Left lobe of liver (tissue), 2 donors: ENCODE results near the gene KIAA1671. TPM values are rescaled to one million over a fixed set of nuclear protein-coding genes. Genes with fewer than 3 reads are reported as not detected.
"Not testable (repeated sequence)": the region's sequence is repeated elsewhere in the genome, so short reads cannot be mapped to it uniquely, and the experiment has no call there.

Experiments
- ATAC-seq: fragments of 200-7000 bp; cut with Tn5 transposase; one replicate; pipeline ENCODE4 v1.9.1; 2020; ENCODE audit warnings: mild to moderate bottlenecking, moderate library complexity
- DNase-seq: peaks from one replicate; pipeline ENCODE4 v3.0.0-alpha.2; 2020; ENCODE audit warnings: low spot score
- total RNA-seq: library from RNA; stranded (reverse); gene quantifications from one replicate; pipeline ENCODE4 v1.2.1, GENCODE V29; 2021
- donor health status: DM: no; HTN: no; CAD: no; lungs with moderate emphysema.
- donor health status: DM: no; HTN: yes; CAD: no.

KIAA1671 gene
- total RNA-seq, 1 donor from 2014 or later, result 38.9 TPM

DNA sequence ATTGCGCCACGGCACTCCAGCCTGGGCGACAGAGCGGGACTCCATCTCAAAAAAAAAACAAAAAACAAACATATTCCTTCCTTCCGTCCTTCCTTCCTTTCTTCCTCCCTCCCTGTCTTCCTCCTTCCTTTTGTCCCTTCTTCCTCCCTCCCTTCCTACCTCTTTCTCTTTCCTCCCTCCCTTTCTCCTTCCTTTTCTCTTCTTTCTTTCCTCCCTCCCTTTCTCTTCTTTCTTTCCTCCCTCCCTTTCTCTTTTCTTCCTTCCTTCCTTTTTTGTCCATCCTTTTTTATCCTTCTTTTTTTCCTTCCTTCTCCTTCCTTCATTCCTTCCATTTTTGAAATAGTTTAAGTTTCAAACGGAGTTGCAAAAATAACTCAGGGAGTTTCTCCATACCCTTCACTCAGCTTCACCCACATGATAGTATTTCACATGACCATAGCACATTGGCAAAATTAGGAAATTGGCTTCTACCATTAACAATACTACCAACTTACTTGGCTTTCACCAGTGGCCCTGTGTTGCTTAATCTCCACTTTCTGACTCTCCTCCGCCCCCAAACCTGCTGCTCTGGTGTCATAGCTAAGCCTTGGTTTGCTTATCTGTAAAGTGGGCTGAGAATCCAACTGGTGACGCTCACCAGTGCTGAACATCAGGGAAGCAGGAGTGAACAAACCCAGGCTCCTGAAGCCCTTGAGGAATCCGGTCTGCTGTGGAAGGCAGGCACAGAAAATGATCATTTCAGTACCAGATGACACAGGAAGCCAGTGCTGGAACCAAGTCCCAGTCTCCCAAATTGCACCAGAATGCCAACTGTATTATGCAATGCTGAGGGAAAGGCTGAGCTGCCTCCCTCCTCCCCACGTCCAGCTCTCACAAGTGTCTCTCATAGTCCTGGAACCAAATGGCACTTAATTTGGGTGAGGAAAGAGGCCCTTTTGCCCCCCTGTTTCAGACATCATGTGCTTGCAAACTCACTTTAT lies 229.9 kb downstream of the KIAA1671 start:
- ATAC-seq, result peak; percentile 61
- peak; percentile 70 for DNase-seq

DNA sequence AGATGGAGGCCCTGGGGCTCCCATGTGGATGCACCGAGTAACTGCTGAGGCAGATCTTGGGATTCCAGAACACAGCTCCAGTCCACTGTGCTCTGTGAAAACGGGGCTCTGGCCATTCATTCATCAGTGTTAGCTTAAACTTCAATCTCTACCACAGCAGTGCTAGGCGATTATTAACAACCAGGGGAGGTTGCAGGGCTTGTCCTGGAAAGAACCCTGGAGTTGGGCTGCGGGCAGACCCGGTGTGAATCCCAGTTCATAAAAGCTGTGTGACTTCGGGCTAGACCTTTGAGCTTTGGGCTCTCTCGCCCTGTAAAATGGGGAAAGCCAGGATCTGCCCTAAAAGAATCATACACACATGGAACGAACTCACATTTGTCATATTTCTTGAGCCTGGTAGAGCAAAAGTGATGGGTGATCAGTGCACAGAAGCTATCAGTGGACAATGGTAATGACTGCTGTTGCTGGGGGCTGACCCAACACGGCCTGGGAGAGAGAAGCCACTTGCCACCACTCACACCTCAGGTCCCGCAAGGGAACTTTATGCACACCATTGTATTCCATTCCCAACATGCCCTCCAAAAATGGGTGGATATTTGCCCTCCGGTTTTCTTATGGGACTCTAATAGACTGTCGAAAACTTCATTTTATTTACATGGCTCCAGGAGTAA lies 231.6 kb downstream of the KIAA1671 start:
- DNase-seq (peak; percentile 86), ATAC-seq (peak; percentile 83)

DNA sequence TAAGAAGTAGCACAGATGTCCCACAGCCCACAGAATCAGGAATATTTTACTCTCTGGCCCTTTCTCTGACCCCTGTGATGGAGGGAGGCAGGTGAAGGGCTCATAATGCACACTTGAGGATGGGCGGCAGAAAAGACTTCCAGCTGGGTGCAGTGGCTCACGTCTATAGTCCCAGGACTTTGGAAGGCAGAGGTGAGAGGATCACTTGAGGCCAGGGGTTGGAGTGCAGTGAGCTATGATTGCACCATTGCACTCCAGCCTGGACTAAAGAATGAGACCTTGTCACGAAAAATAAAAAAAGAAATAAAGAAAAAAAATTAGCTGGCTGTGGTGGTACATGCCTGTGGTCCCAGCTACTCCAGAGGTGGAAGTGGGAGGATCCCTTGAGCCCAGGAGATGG lies 233.6 kb downstream of the KIAA1671 start:
- DNase-seq, result no peak
- ATAC-seq, result peak; percentile 47

DNA sequence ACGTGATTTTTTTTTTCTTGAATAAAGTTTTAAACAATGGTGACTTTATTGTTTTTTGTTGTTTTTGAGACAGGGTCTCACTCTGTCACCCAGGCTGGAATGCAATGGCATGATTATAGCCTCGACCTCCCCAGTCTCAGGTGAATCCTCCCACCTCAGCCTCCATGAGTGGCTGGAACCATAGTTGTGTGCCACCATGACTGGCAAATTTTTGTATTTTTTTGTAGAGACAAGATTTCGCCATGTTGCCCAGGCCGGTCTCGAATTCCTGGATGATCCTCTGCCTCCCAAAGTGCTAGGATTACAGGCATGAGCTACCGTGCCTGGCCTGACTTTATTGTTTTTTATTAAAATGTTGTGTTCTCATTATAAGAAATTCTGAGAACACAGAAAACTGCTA lies 235.0 kb downstream of the KIAA1671 start:
- DNase-seq (no peak), ATAC-seq (no peak)

DNA sequence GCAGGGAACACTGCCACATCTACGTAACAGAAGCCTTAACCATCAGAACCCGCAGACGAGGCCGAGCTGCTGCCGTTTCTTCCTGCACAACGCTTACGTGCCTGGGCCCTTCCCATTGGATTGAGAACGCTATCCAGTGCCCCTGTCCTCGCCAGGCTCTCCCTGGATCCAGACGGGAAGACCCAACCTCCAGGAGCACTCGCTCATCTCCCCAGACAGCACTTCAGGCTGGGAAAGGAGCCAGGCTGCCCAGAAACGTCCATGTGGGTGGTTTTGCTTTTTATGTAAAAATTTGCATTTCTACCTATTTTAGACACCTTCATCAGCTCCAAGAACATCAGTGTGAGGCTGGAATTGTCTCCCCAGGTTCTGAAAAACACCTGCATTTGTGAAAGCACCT lies 239.9 kb downstream of the KIAA1671 start:
- DNase-seq (no peak), ATAC-seq (no peak)

DNA sequence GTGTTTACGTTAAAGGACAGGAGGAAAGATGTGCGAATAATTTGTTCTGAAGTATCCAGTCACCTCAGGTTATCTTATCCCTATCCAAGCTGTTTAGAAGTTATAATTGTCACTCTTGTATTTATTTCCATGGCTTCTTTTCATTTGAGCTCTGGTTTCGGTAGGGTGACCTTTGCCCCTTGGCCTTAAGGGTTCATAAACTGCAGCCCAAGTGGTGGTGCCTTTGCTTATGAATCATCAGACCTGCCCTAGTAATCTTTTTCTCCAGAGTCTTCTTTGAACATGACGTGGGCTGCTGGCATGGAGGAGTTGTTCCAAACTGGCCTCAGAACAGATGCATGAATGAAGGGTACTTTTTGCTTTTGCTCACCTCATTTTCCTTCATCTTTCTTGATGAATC lies 240.6 kb downstream of the KIAA1671 start:
- no peak for DNase-seq
- ATAC-seq, result peak; percentile 39

DNA sequence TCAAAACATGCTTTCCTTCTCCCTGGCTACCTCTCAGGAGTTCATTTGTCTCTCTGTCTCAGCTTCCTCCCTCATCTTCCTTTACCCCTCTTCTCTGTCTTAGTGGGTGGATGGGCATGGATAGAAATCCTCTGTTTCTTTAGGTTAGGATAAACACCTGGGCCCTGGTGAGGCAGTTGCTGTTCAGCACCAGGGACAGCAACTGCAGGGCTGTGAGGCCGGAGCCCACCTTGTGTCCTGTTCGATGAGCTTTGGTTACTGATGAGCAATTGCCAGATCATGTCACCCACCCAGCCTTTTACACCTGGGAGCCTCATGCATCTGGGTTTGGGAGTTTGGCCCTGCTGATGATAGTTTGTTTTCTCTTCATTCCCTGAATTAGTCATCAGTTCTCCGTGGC lies 241.0 kb downstream of the KIAA1671 start:
- DNase-seq, result no peak
- ATAC-seq, result peak; percentile 27

DNA sequence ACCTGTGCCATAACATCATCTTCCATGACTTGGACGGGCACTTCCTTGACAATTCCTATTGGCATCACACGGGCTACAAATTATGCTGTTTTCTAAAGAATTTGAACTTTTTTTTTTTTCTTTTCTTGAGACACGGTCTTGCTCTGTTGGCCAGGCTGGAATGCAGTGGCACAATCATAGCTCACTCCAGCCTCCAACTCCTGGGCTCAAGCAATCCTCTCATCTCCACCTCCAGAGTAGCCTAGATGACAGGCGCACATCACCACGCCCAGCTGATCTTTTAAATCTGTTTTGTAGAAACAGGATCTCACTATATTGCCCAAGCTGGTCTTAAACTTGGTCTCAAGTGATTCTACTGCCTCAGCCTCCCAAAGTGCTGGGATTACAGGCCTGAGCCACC lies 243.8 kb downstream of the KIAA1671 start:
- ATAC-seq (no peak), DNase-seq (no peak)

DNA sequence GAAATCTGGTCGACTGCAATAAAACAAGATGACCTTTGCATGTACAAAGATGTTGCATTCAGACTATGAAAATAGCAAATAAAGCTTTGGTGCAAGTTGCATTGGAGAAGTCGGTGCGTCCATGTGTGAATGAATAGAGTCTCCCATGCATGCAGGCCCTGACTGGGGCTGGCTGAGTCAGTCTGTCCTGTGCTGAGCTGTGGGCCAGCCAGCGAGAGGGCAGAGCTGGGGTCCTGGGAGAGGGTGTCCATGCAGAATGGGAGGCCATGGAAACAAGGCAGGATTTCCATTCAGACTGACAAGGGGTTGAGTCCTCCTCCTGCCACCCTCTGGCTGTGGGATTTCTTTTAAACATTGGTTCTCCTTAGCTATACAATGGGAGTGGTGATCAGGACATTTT lies 244.8 kb downstream of the KIAA1671 start:
- DNase-seq, result no peak
- no peak for ATAC-seq

DNA sequence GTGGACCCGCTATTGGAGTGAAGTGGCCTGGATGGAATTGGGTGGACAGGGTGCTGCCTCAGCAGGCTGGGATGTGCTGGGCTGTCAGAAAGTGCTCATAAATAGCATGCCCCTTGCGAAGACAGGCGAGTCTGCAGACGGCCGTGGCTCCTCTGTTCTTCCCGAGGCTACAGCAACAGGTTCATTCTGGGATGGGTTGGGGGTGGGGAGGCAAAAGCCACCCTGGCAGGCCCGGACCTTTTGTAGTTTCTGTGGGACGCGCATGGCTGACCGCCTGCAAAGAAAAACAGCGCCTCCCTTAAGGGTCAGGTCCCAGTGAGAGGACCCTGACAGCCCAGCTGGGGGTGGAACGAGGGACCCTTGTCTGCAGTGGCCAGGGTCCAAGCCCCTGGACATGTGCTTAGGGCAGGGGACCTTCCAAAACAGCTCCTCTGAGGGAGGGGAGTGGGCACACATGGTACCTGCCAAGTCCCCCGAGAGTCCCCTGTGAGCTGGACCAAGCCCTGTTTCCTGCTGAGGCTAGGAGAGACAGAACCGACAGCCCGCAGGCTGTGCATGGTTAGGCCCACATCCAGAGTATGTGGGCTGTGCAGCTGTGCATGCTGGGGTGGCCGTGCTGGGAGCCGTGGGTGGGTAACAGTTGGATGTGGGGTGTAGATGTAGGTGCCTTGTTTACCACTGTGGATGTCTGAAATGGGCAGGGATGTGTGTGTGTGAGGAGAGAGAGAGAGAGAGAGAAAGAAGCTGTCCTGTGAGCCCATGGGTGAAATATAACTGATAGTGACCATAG lies 247.4 kb downstream of the KIAA1671 start, which contains the start of gene CRYBB3:
Gene CRYBB3 (plus strand): TSS at position 128 of the 790 bp plus-strand sequence. CDS start 1,539 bp downstream, outside the sequence.
- ATAC-seq, result no peak
- DNase-seq, result no peak

DNA sequence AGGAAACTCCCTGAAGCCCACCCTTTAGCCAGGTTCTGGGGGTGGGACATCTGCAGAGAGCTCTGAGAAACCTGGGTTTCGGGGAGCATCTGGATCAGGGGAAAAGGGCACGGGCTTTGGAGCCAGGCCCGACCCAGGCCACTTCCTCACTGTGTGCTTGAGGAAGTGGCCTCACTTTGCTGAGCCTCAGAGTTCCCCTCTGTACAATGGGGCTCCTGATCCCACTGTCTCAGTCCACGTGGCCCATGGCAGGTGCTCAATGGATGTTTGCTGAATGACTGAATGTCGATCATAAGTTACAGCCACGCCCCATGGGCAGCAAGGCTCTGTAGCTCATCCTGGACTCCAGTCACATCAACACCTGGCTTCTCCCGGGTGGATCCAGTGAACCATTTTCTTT lies 248.5 kb downstream of the KIAA1671 start:
- DNase-seq (no peak), ATAC-seq (no peak)

DNA sequence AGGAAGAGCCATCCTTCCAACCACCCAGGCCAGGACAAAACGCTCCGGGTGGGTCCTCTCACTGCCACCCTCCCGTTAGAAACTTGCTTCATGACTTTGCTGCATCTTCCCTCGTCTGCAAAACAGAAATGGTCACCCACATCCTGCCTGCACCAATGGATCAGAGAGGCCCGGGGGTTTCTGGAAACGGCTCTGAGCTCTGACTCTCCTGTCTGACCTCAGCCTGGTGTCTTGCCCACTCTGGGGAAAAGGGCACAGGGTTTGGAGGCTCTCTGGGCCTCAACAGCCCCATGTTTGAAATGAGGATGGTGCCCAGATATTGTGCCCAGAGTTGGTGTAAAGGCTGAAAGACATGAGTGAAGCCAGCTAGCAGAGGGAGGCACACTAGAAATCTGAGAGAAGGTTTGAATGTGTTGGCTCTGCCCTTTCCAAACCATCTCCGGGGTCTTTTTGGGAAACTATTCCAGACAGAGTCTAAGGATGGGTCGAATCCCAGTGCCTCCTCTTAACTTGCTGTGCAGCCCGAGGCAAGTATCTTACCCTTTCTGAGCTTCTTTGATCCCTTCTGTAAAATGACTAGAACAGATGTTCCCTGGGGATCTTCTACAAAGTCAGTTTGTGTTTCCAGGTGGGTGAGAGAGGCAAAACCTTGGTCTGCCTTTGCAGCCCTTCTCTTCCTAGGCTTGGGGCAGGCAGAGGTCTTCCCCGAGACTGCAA lies 249.2 kb downstream of the KIAA1671 start:
- no peak for DNase-seq
- no peak for ATAC-seq

DNA sequence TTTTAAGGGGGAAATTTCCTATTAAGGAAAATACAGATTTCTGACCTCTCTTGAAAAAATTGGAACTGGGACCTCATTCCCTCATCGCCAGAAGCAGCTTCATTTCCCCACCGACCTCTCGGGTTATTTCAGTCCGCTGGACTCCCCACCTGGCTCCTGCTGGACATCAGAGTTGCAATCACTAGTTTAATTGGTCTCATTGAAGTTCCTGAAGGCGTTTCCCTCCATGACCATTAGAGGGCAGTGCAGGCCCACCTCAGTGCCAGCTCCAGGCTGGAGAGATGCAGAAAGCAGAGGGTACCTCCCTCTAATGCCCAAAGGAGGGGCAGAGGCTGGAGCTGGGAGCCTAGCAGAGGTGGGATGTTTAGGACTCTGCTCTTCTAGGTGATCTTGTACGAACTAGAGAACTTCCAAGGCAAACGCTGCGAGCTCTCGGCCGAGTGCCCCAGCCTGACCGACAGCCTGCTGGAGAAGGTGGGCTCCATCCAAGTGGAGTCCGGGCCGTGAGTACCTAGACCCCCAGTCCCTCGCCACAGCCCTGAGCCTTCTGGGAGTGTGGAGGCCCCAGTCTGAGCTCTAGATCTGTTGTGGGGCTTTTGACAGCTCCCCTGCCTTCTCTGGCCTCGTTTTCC lies 249.9 kb downstream of the KIAA1671 start:
- ATAC-seq, result peak; percentile 86
- DNase-seq, result no peak

DNA sequence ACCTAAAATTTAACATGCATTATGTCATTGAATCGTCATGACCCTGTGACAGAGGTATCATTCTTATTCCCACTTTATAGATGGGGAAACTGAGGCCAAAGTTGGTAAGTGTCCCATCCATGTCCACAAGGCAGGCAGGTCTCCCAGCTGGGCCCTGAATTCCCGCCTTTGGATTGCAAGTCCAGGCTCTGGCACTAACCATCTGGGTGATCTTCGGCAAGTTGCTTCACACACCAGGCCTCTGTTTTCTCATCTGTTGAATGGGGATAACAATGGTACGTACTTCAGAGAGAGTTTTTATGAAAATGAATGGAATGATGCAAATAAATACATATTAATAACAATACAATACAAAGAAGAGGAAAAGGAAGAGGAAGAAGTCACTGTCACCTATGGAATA lies 250.6 kb downstream of the KIAA1671 start:
- DNase-seq (no peak), ATAC-seq (no peak)

DNA sequence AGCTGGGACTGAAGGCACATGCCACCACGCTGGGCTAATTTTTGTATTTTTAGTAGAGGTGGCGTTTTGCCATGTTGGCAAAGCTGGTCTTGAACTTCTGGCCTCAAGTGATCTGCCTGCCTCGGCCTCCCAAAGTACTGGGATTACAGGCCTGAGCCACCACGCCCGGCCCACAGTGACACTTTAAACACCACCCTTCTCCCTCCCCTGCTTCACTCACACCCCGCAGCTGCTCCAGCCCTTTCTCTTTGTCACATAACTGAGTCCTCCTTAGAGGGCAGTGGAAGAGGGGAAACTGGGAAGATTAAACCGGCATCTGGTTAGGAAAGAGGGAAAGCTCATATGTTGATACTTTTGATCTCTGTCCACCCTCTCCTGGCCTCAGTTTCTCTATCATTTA lies 252.0 kb downstream of the KIAA1671 start:
- not testable (repeated sequence) for DNase-seq, ATAC-seq

DNA sequence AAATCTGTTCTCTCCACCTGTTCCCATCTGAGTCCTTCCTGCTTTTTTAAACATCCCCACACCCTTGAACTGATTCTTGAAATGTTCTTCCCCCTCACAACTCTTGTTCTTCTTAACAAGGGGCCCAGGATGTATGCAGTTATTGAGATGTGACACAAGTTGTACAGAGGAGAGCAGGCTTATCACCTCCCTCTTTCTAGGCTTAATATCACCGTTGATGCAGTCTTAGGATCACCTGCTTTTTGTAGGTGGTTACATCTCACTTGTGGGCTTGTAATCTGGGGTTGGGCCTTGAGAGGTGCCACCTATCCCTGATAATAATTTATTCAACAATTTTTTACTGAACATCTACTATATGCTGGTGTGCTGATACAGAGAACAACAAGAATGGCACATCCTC lies 253.3 kb downstream of the KIAA1671 start:
- DNase-seq, result no peak
- no peak for ATAC-seq

DNA sequence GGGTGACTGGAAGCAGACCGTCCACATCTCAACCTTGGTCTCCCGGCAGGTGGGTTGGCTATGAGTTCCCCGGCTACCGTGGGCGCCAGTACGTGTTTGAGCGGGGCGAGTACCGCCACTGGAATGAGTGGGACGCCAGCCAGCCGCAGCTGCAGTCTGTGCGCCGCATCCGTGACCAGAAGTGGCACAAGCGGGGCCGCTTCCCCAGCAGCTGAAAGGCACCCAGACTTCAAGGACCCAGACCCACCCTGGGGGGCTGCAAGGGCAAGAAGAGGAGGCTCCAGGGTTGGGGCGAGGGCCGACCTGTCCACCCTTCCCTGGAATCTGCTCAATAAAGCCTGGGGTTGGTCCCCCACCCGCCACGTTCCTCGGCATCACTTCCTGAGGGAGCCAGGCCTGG lies 254.5 kb downstream of the KIAA1671 start:
- ATAC-seq, result no peak
- no peak for DNase-seq

DNA sequence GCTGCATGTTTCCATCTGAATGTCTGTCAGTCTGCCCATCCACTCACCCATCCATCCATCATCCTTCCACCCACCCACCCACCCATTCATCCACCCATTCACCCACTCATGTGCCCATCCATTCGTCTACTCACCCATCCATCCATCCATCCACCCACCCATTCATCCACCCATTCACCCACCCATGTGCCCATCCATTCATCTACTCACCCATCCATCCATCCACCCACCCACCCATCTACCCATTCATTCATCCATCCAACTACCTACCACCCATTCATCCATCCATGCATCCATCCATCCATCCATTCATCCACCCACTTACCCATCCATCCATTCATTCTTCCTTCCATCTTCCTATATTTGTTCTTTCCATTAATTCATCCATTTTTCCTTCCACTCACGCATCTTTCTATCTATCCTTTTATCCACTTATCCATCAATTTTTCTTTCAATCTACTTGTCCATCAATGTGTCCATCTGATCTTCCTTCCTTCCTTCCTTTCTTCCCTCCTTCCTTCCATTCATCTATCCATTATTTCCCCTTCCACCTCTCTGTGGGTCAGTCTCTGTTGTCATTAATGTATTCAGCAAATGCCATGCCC lies 255.1 kb downstream of the KIAA1671 start:
- ATAC-seq (no peak), DNase-seq (no peak)

DNA sequence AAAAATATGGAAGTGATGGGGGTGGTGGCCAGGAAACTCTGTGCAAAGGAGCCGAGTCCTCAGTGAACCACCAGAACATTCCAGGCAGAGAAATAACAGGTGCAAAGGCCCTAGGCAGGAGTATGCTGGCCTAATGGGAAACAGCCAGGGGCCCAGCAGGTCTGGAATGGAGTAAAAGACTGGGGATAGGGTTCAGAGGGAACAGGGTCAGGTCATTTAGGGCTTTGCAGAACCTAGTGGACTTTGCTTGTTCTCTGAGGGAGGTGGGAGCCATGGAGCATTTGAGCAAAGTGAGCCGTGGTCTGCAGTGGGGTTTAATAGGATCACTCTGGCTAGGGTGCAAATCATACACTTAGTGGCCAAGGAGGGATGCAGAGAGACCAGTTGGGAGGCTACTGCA lies 255.8 kb downstream of the KIAA1671 start:
- no peak for DNase-seq
- ATAC-seq, result peak; percentile 67
